HCT116 (cell line): ENCODE data around the gene SOX6. TPM values are rescaled to one million over a fixed set of nuclear protein-coding genes. Genes with fewer than 3 reads are reported as not detected.

Experiments
- ATAC-seq: fragments of 200-7000 bp; cut with Tn5 transposase; 2 replicates; pipeline ENCODE4 v1.9.1; 2020; ENCODE audit warnings: mild to moderate bottlenecking, moderate library complexity
- BruUV-seq: library from RNA; stranded (reverse); fragments of 400-500 nt; replicated peaks from 2 replicates; lab custom pipeline; 2021; lab: Mats Ljungman, UMichigan
- CTCF ChIA-PET: fragments of 300-600 bp; sonication (Branson Sonifier 250); formaldehyde crosslinking; loops from one replicate; lab custom pipeline; 2021; ENCODE audit warnings: antibody characterized with exemption; lab: Charles Lee
- POLR2A ChIA-PET: fragments of 300-600, 350-600 bp; sonication (Branson Sonifier 250); formaldehyde crosslinking; loops from one replicate; lab custom pipeline; 2021; ENCODE audit warnings: antibody characterized with exemption; lab: Charles Lee
- RAD21 ChIA-PET, 2 experiments: fragments of 300-600 bp; sonication (Branson Sonifier 250); formaldehyde crosslinking; loops; one replicate each; lab custom pipeline; 2023; ENCODE audit warnings: low total read pairs in 2 of 2; ENCODE audit not compliant: uncharacterized antibody in 2 of 2, unreplicated experiment in 2 of 2, low non-redundant PET in 1 of 2; lab: Charles Lee
- DNase-seq: peaks from one replicate; pipeline ENCODE4 v3.0.0-alpha.2; 2010; ENCODE audit warnings: low read depth, low spot score
- H2AFZ ChIP-seq: fragments of 200-600 bp; shearing (Covaris generic), sonication (generic); 2 replicates; pipeline ENCODE4 v1.6.1; 2017; ENCODE audit warnings: low read depth, mixed run types, mixed read lengths, antibody characterized with exemption, low read length; ENCODE audit not compliant: poor library complexity, severe bottlenecking
- H3K27ac ChIP-seq: 2 replicates; pipeline ENCODE4 v1.5.1; 2012; ENCODE audit warnings: low read depth, low read length
- H3K27me3 ChIP-seq: fragments of 200-600 bp; sonication (generic); 2 replicates; pipeline ENCODE4 v1.6.1; 2016; ENCODE audit warnings: mixed run types, low read length, mixed read lengths; ENCODE audit not compliant: insufficient read depth
- H3K36me3 ChIP-seq, 2 experiments: fragments of 200-500 bp in 1 of 2; fragments of 200-600 bp in 1 of 2; sonication (Bioruptor generic) in 1 of 2; sonication (generic) in 1 of 2; 2 replicates each; pipeline versions ENCODE4 v1.5.1 to v1.6.1; 2014 to 2016; ENCODE audit warnings: low read length in 2 of 2, inconsistent platforms in 1 of 2, mixed read lengths in 1 of 2, mixed run types in 1 of 2; ENCODE audit not compliant: insufficient read depth in 2 of 2, control insufficient read depth in 1 of 2
- H3K4me1 ChIP-seq, 2 experiments: fragments of 200-600 bp in 1 of 2; sonication (generic) in 1 of 2; 2 replicates each; pipeline versions ENCODE4 v1.5.1 to v1.6.1; 2012 to 2017; ENCODE audit warnings: low read length in 2 of 2, inconsistent platforms in 1 of 2, mild to moderate bottlenecking in 1 of 2, mixed read lengths in 1 of 2, mixed run types in 1 of 2, moderate library complexity in 1 of 2; ENCODE audit not compliant: insufficient read depth in 2 of 2, control insufficient read depth in 1 of 2
- H3K4me2 ChIP-seq: fragments of 200-600 bp; sonication (generic); 2 replicates; pipeline ENCODE4 v1.6.1; 2017; ENCODE audit warnings: mixed run types, low read length, mixed read lengths
- H3K4me3 ChIP-seq, 2 experiments: fragments of 200-600 bp in 1 of 2; sonication (generic) in 1 of 2; replicated peaks in 1 of 2; 2 replicates each; pipeline ENCODE4 v1.5.1; 2011 to 2016; ENCODE audit warnings: low read length in 2 of 2, control low read depth in 1 of 2, low read depth in 1 of 2, mild to moderate bottlenecking in 1 of 2, mixed read lengths in 1 of 2, mixed run types in 1 of 2
- H3K79me2 ChIP-seq: fragments of 200-600 bp; sonication (generic); 2 replicates; pipeline ENCODE4 v1.6.1; 2017; ENCODE audit warnings: mild to moderate bottlenecking, mixed run types, low read length, moderate library complexity, mixed read lengths; ENCODE audit not compliant: insufficient read depth
- H3K9ac ChIP-seq: fragments of 200-600 bp; sonication (generic); 2 replicates; pipeline ENCODE4 v1.6.1; 2016; ENCODE audit warnings: low read length, mixed read lengths
- H3K9me2 ChIP-seq: fragments of 200-600 bp; sonication (generic), shearing (Covaris generic); 2 replicates; pipeline ENCODE4 v1.6.1; 2017; ENCODE audit warnings: mixed run types, mild to moderate bottlenecking, moderate library complexity; ENCODE audit not compliant: insufficient read depth
- H3K9me3 ChIP-seq, 2 experiments: fragments of 200-500 bp in 1 of 2; fragments of 200-600 bp in 1 of 2; sonication (Bioruptor generic) in 1 of 2; sonication (generic) in 1 of 2; 2 replicates each; pipeline ENCODE4 v1.6.1; 2014 to 2017; ENCODE audit warnings: low read length in 2 of 2, mixed read lengths in 2 of 2, inconsistent platforms in 1 of 2, low read depth in 1 of 2, mild to moderate bottlenecking in 1 of 2, mixed run types in 1 of 2, moderate library complexity in 1 of 2; ENCODE audit not compliant: control insufficient read depth in 1 of 2, insufficient read depth in 1 of 2
- H4K20me1 ChIP-seq: fragments of 200-600 bp; sonication (generic), shearing (Covaris generic); 2 replicates; pipeline ENCODE4 v1.6.1; 2017; ENCODE audit warnings: mixed run types, mild to moderate bottlenecking, moderate library complexity; ENCODE audit not compliant: insufficient read depth
- CBX3 ChIP-seq: IDR thresholded peaks from 2 replicates; pipeline ENCODE4 v1.6.1; 2012; ENCODE audit warnings: low read depth
- CEBPB ChIP-seq: IDR thresholded peaks from 2 replicates; pipeline ENCODE4 v1.6.1; 2012; ENCODE audit warnings: low read depth
- CTCF ChIP-seq, 3 experiments: fragments of 200-600 bp in 1 of 3; sonication (generic) in 1 of 3; IDR thresholded peaks in 2 of 3; conservative IDR thresholded peaks in 1 of 3; 2 replicates each; pipeline ENCODE4 v1.5.1; 2012 to 2017; ENCODE audit warnings: low read depth in 2 of 3, low read length in 2 of 3, antibody characterized with exemption in 1 of 3, borderline replicate concordance in 1 of 3, control low read depth in 1 of 3, mild to moderate bottlenecking in 1 of 3, mixed read lengths in 1 of 3, mixed run types in 1 of 3, moderate library complexity in 1 of 3; ENCODE audit not compliant: insufficient read depth in 1 of 3
- EZH2 ChIP-seq: fragments of 200-600 bp; sonication (generic); IDR thresholded peaks from 2 replicates; pipeline ENCODE4 v1.6.1; 2017; ENCODE audit warnings: antibody characterized with exemption, mixed run types
- EZH2phosphoT487 ChIP-seq: fragments of 200-600 bp; IDR thresholded peaks from 2 replicates; pipeline ENCODE4 v1.6.1; 2018; ENCODE audit warnings: antibody characterized with exemption, borderline replicate concordance
- MAX ChIP-seq: IDR thresholded peaks from 2 replicates; pipeline ENCODE4 v1.6.1; 2012
- POLR2A ChIP-seq: IDR thresholded peaks from 2 replicates; pipeline ENCODE4 v1.7.0; 2011; ENCODE audit warnings: borderline replicate concordance; ENCODE audit not compliant: insufficient read depth, insufficient read length; ENCODE audit errors: extremely low read depth
- SIN3A ChIP-seq: IDR thresholded peaks from 2 replicates; pipeline ENCODE4 v1.6.1; 2012; ENCODE audit warnings: low read depth
- SP1 ChIP-seq: IDR thresholded peaks from 2 replicates; pipeline ENCODE4 v1.6.1; 2012; ENCODE audit warnings: low read depth
- SRF ChIP-seq: IDR thresholded peaks from 2 replicates; pipeline ENCODE4 v1.6.1; 2012; ENCODE audit warnings: low read depth
- TCF7L2 ChIP-seq: IDR thresholded peaks from 2 replicates; pipeline ENCODE4 v1.7.0; 2011; ENCODE audit warnings: borderline replicate concordance, inconsistent platforms; ENCODE audit not compliant: insufficient read depth, insufficient read length; ENCODE audit errors: extremely low read depth
- YY1 ChIP-seq: IDR thresholded peaks from 2 replicates; pipeline ENCODE4 v1.6.1; 2011; ENCODE audit warnings: low read length, low read depth, moderate library complexity, mild to moderate bottlenecking; ENCODE audit not compliant: insufficient replicate concordance; ENCODE audit errors: extremely low read depth
- ZBTB33 ChIP-seq: IDR thresholded peaks from 2 replicates; pipeline ENCODE4 v1.6.1; 2011; ENCODE audit warnings: mild to moderate bottlenecking, low read length, moderate library complexity; ENCODE audit not compliant: insufficient replicate concordance; ENCODE audit errors: extremely low read depth
- ZFX ChIP-seq: fragments of 450-650 bp; IDR thresholded peaks from 2 replicates; pipeline ENCODE4 v1.6.1; 2017
- ZNF274 ChIP-seq: fragments of 200-500 bp; sonication (Bioruptor generic); IDR thresholded peaks from 2 replicates; pipeline ENCODE4 v1.6.1; 2014; ENCODE audit warnings: mild to moderate bottlenecking, low read depth, low read length, inconsistent platforms
- intact Hi-C: fragments of 100-400 bp; cut with micrococcal nuclease; formaldehyde crosslinking; loops from 2 replicates; pipeline ENCODE4 v1.10.0; 2022
- total RNA-seq: library from RNA; stranded (reverse); gene quantifications from one replicate; pipeline ENCODE4 v1.2.1, GENCODE V29; 2021; ENCODE audit not compliant: unreplicated experiment

Gene SOX6
- total RNA-seq, 1 experiment from 2014 or later: 0.81 TPM

GRCh38 chr11:15945726-15946125, 410.6 kb downstream of the SOX6 start:
- no peak for TF ChIP-seq MAX
- no peak for TF ChIP-seq YY1
- TF ChIP-seq ZNF274: no peak
- TF ChIP-seq CEBPB: no peak
- TF ChIP-seq EZH2: no peak
- no peak for TF ChIP-seq SRF
- no peak for TF ChIP-seq SIN3A
- TF ChIP-seq SP1: no peak
- no peak for TF ChIP-seq ZFX
- no peak for TF ChIP-seq CTCF (IDR thresholded peaks at IDR 0.05 in 2 of 3, conservative IDR thresholded peaks at IDR 0.05 in 1 of 3; ENCODE audit: borderline replicate concordance in 1 of 3, insufficient read depth in 1 of 3, low read depth in 2 of 3, low read length in 2 of 3)
- TF ChIP-seq ZBTB33: no peak
- TF ChIP-seq POLR2A: no peak
- no peak for TF ChIP-seq EZH2phosphoT487
- no peak for TF ChIP-seq CBX3
- TF ChIP-seq TCF7L2: no peak
- H3K9me2 ChIP-seq: no peaks in the 10 kb centered on the region
- no peaks in the 10 kb centered on the region for H3K36me3 ChIP-seq
- no peak overlapping the region for H3K27ac ChIP-seq
- H3K4me1 ChIP-seq: no peaks in the 10 kb centered on the region
- BruUV-seq: no TSS peak
- DNase-seq (no peak), ATAC-seq (no peak)
- H2AFZ ChIP-seq: no peak overlapping the region
- no peak overlapping the region for H3K4me3 ChIP-seq
- H4K20me1 ChIP-seq: no peaks in the 10 kb centered on the region
- no peaks in the 10 kb centered on the region for H3K79me2 ChIP-seq
- H3K27me3 ChIP-seq: no peaks in the 10 kb centered on the region
- no peaks in the 10 kb centered on the region for H3K9me3 ChIP-seq
- intact Hi-C loops: no loop called here
- ChIA-PET RAD21 (no interaction called here), CTCF (no interaction called here), POLR2A (interaction anchor here (0.5 kb wide), 1 partner anchor 25 kb away, joined by 3 read pairs; no protein-coding TSS in a partner anchor)
- no peak overlapping the region for H3K9ac ChIP-seq
- no peak overlapping the region for H3K4me2 ChIP-seq
